Activated T-cell treated with anti-CD3 and anti-CD28 coated beads, Interleukin-2, amount 50 U/mL, for 4 hours (primary cell): ENCODE measurements around the gene STAG1. TPM values are rescaled to one million over a fixed set of nuclear protein-coding genes. Genes with fewer than 3 reads are reported as not detected.
"Not testable (repeated sequence)": the region's sequence is repeated elsewhere in the genome, so short reads cannot be mapped to it uniquely, and the experiment has no call there.

Experiments
- ATAC-seq, 2 donors: fragments of 200-7000 bp; cut with Tn5 transposase; one replicate each; pipeline ENCODE4 v1.10.0; 2021
- DNase-seq: peaks from one replicate; pipeline ENCODE4 v3.0.0-alpha.2; 2020
- H3K27me3 Mint-ChIP-seq: one replicate; pipeline ENCODE4 v1.8.0; 2021; ENCODE audit warnings: low read depth, mixed read lengths
- H3K36me3 Mint-ChIP-seq: one replicate; pipeline ENCODE4 v1.8.0; 2022; ENCODE audit warnings: mixed read lengths; ENCODE audit not compliant: insufficient read depth
- H3K4me1 Mint-ChIP-seq: one replicate; pipeline ENCODE4 v1.8.0; 2021; ENCODE audit warnings: low read depth, mixed read lengths
- H3K4me3 Mint-ChIP-seq: one replicate; pipeline ENCODE4 v1.8.0; 2021; ENCODE audit warnings: mild to moderate bottlenecking, moderate library complexity, mixed read lengths
- H3K9me3 Mint-ChIP-seq: one replicate; pipeline ENCODE4 v1.8.0; 2021; ENCODE audit warnings: mixed read lengths
- total RNA-seq, 3 donors: library from RNA; stranded (reverse); gene quantifications; one replicate each; pipeline ENCODE4 v1.2.1, GENCODE V29; 2021

Gene STAG1
- total RNA-seq, 3 donors from 2014 or later: 44.6 to 46.2 (median 44.6) TPM

DNA sequence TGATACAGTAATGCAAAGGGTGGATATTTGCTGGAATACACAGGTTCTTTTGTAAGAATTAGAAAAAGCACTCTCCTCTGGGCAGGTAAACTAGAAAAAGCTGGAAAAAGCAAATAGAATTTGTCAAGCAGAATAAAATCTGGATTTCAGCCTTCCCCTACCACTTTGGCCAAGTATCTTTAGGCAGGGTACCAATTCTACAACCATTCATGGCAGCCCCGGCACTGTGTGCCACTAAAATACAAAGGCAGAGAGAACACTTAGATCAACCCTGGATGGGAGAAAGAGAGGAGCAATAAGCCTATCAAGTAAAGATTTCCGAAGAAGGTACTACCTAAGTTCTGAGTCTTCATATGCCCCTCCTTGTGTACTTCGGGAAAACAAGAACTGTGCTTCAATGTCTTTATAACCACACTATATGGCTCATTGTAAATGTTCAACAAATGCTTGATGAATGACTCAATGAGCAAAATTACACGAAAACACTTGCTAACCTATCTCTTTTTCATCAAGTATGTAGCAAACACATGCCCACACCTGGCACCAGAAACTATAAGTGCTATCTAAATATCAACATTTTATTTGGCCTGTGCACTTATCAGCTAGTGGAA, 20.8 kb downstream of the STAG1 start:
- H3K4me1 Mint-ChIP-seq: peaks cover 78% of the 10 kb centered on the region
- no peak overlapping the region for H3K4me3 Mint-ChIP-seq

GRCh38 chr3:136730595-136731273, 21.4 kb downstream of the STAG1 start:
- DNase-seq (no peak), ATAC-seq (peak; percentile 21 to 42)
- H3K4me1 Mint-ChIP-seq: peaks cover 78% of the 10 kb centered on the region
- H3K36me3 Mint-ChIP-seq: no peaks in the 10 kb centered on the region
- H3K27me3 Mint-ChIP-seq: no peaks in the 10 kb centered on the region
- H3K4me3 Mint-ChIP-seq: peak overlapping the region; percentile 5
- no peaks in the 10 kb centered on the region for H3K9me3 Mint-ChIP-seq

More for the DNA sequence above, 20.8 kb downstream of the STAG1 start:
- no peak for DNase-seq
- Mint-ChIP-seq H3K36me3 (peaks cover 4% of the 10 kb centered on the region), H3K27me3 (no peaks in the 10 kb centered on the region), H3K9me3 (no peaks in the 10 kb centered on the region)
- no peak for ATAC-seq

GRCh38 chr3:136728918-136729317, 23.3 kb downstream of the STAG1 start:
- Mint-ChIP-seq H3K27me3 (no peaks in the 10 kb centered on the region), H3K4me3 (no peak overlapping the region), H3K36me3 (no peaks in the 10 kb centered on the region), H3K4me1 (peaks cover 75% of the 10 kb centered on the region), H3K9me3 (no peaks in the 10 kb centered on the region)
- DNase-seq (no peak), ATAC-seq (no peak)

DNA sequence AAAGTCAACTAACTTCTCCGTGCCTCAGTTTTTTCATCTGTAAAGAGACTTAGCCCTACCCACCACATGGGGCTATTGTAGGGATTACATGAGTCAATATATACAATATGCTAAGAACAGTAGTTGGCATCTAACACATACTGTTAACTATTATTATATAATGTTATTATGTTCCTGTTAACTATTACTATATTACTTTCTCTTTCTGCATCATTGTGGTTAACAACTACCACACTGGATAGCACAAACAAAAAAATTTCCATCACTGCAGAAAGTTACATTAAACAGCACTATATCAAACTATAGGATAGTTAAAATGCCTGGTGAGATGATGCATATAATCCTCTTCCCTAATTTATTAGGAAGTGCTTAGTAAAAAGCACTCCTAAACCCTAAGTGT, 23.7 kb downstream of the STAG1 start:
- Mint-ChIP-seq H3K4me3 (no peak overlapping the region), H3K27me3 (no peaks in the 10 kb centered on the region), H3K36me3 (no peaks in the 10 kb centered on the region), H3K4me1 (peaks cover 75% of the 10 kb centered on the region), H3K9me3 (no peaks in the 10 kb centered on the region)
- ATAC-seq (peak in 1 of 2 donors; percentile 49), DNase-seq (no peak)

DNA sequence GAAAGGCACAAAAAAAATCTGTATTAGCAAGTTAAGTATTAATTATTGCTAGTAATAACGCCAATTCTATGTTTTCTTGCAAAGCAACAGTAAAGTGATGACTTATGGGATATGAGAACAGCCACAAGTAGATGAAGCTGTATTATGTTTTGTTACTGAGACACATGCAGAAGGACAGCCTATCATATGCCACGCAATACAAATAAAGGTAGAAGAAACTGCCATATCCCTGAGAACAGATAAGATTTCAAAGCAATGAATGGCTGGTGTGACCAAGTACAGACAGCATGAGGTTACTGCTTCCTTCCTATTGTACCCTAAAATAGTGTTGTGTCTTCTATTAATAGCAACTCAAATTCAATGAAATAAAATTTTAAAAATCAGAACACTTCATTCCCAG, 26.7 kb downstream of the STAG1 start:
- DNase-seq (no peak), ATAC-seq (no peak)
- H3K36me3 Mint-ChIP-seq: peaks cover 1% of the 10 kb centered on the region
- no peaks in the 10 kb centered on the region for H3K27me3 Mint-ChIP-seq
- peaks cover 49% of the 10 kb centered on the region for H3K4me1 Mint-ChIP-seq
- no peaks in the 10 kb centered on the region for H3K9me3 Mint-ChIP-seq
- no peak overlapping the region for H3K4me3 Mint-ChIP-seq

- DNase-seq, H3K27me3 Mint-ChIP-seq, H3K9me3 Mint-ChIP-seq, ATAC-seq, H3K4me3 Mint-ChIP-seq: not testable (repeated sequence)
- Mint-ChIP-seq H3K4me1 (peaks cover 39% of the 10 kb centered on the region), H3K36me3 (peaks cover 10% of the 10 kb centered on the region)
These were observed 29.3 kb downstream of the STAG1 start for GRCh38 chr3:136722916-136723315.

DNA sequence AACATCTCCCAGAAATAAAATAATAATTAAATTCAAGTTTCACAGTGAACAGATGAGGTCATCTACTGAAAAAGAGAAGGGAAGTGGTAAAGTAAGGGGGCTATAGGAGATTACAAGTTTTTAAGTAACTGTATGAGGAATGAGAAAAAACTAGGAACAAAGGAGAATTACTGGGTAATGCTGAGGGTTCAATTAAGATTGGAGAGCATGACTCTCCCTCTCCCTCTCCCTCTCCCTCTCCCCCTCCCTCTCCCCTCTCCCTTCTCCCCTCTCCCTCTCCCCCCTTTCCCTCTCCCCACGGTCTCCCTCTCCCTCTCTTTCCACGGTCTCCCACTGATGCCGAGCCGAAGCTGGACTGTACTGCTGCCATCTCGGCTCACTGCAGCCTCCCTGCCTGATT, 29.8 kb downstream of the STAG1 start:
- not testable (repeated sequence) for H3K27me3 Mint-ChIP-seq, DNase-seq, H3K4me3 Mint-ChIP-seq, H3K9me3 Mint-ChIP-seq, ATAC-seq
- H3K36me3 Mint-ChIP-seq: peaks cover 10% of the 10 kb centered on the region
- H3K4me1 Mint-ChIP-seq: peaks cover 40% of the 10 kb centered on the region

GRCh38 chr3:136720091-136720490, 32.1 kb downstream of the STAG1 start:
- Mint-ChIP-seq H3K9me3 (no peaks in the 10 kb centered on the region), H3K36me3 (peaks cover 10% of the 10 kb centered on the region), H3K4me1 (peaks cover 29% of the 10 kb centered on the region), H3K27me3 (no peaks in the 10 kb centered on the region), H3K4me3 (no peak overlapping the region)
- DNase-seq (no peak), ATAC-seq (no peak)

GRCh38 chr3:136716629-136717028, 35.5 kb downstream of the STAG1 start:
- DNase-seq (no peak), ATAC-seq (no peak)

DNA sequence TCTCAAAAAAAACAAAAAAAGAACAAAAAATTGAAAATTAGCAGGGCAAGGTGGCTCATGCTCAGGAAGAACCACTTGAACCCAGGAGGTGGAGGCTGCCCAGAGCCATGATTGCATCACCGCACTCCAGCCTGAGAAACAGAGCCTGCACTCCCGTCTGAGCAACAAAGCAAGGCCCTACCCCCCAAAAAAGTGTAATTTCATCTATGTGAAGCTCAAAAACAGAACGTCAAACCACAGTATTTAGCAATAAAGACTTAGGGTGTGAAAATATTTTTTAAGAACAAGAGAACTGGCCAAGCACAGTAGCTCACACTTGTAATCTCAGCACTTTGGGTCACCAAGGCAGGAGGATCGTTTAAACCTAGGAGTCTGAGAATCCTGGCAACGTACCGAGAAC, 38.2 kb downstream of the STAG1 start:
- Mint-ChIP-seq H3K9me3 (no peaks in the 10 kb centered on the region), H3K4me1 (peaks cover 30% of the 10 kb centered on the region), H3K36me3 (peaks cover 12% of the 10 kb centered on the region), H3K4me3 (no peak overlapping the region), H3K27me3 (no peaks in the 10 kb centered on the region)
- DNase-seq (no peak), ATAC-seq (no peak)

More at GRCh38 chr3:136716629-136717028, 35.5 kb downstream of the STAG1 start:
- Mint-ChIP-seq H3K9me3 (no peaks in the 10 kb centered on the region), H3K36me3 (peaks cover 13% of the 10 kb centered on the region), H3K4me1 (peaks cover 29% of the 10 kb centered on the region), H3K4me3 (no peak overlapping the region), H3K27me3 (no peaks in the 10 kb centered on the region)

GRCh38 chr3:136712941-136713340, 39.2 kb downstream of the STAG1 start:
- ATAC-seq (no peak), DNase-seq (no peak)
- Mint-ChIP-seq H3K36me3 (peaks cover 7% of the 10 kb centered on the region), H3K9me3 (no peaks in the 10 kb centered on the region), H3K4me3 (no peak overlapping the region), H3K27me3 (no peaks in the 10 kb centered on the region), H3K4me1 (peaks cover 27% of the 10 kb centered on the region)

DNA sequence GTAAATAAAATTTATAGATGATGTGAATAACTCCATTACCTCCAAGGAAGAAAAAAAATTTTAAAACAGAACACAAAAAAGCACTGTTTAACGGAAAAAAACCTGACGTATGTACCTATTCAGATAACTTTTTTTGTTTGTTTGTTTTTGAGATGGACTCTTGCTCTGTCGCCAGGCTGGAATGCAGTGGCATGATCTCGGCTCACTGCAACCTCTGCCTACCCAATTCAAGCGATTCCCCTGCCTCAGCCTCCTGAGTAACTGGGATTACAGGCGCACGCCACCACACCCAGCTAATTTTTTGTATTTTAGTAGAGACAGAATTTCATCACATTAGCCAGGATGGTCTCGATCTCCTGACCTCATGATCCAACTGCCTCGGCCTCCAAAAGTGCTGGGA, 40.3 kb downstream of the STAG1 start:
- peaks cover 22% of the 10 kb centered on the region for H3K4me1 Mint-ChIP-seq
- H3K9me3 Mint-ChIP-seq: not testable (repeated sequence)

DNA sequence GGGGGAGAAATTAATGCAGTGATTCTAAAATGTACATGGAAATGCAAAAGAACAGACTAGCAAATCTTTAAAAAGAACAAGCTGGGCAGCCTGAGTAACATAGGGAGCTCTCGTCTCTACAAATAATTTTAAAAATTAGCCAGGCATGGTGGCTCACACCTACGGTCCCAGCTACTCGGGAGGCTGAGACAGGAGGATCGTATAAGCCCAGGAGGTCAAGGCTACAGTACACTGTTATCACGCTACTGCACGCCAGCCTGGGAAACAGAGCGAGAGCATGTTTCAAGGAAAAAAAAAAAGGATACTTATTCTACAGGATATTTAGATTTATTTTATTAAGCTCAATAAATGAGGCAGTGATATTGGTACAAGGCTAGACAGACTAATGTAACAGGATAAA, 40.9 kb downstream of the STAG1 start:
- H3K9me3 Mint-ChIP-seq: no peaks in the 10 kb centered on the region
- H3K36me3 Mint-ChIP-seq: peaks cover 17% of the 10 kb centered on the region
- no peak overlapping the region for H3K4me3 Mint-ChIP-seq
- ATAC-seq (no peak), DNase-seq (no peak)
- H3K27me3 Mint-ChIP-seq: no peaks in the 10 kb centered on the region
- H3K4me1 Mint-ChIP-seq: peaks cover 16% of the 10 kb centered on the region

More for the DNA sequence above, 40.3 kb downstream of the STAG1 start:
- not testable (repeated sequence) for ATAC-seq, H3K4me3 Mint-ChIP-seq, DNase-seq, H3K27me3 Mint-ChIP-seq
- peaks cover 13% of the 10 kb centered on the region for H3K36me3 Mint-ChIP-seq

DNA sequence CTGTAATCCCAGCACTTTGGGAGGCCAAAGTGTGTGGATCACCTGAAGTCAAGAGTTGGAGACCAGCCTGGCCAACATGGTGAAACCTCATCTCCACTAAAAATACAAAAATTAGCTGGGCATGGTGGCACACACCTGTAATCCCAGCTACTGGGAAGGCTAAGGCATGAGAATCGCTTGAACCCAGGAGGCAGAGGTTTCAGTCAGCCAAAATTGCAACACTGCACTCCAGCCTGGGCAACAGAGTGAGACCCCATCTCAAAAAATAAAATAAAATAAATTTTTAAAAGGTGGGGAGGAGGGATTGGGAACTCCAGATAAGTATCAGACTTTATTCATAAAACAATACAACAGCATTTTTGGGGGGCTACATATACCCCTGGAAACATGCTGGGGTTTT, 42.4 kb downstream of the STAG1 start:
- DNase-seq, H3K9me3 Mint-ChIP-seq, H3K27me3 Mint-ChIP-seq, H3K4me3 Mint-ChIP-seq, ATAC-seq: not testable (repeated sequence)
- Mint-ChIP-seq H3K36me3 (peaks cover 25% of the 10 kb centered on the region), H3K4me1 (peaks cover 22% of the 10 kb centered on the region)

GRCh38 chr3:136708333-136708985, 43.7 kb downstream of the STAG1 start:
- ATAC-seq: no peak
- Mint-ChIP-seq H3K27me3 (no peaks in the 10 kb centered on the region), H3K36me3 (peaks cover 25% of the 10 kb centered on the region), H3K9me3 (no peaks in the 10 kb centered on the region), H3K4me3 (no peak overlapping the region), H3K4me1 (peaks cover 22% of the 10 kb centered on the region)
- no peak for DNase-seq
